ENCODE results near the gene ADRA1B.
"Not testable (repeated sequence)": the region's sequence is repeated elsewhere in the genome, so short reads cannot be mapped to it uniquely, and the experiment has no call there.

The ADRA1B gene

DNA sequence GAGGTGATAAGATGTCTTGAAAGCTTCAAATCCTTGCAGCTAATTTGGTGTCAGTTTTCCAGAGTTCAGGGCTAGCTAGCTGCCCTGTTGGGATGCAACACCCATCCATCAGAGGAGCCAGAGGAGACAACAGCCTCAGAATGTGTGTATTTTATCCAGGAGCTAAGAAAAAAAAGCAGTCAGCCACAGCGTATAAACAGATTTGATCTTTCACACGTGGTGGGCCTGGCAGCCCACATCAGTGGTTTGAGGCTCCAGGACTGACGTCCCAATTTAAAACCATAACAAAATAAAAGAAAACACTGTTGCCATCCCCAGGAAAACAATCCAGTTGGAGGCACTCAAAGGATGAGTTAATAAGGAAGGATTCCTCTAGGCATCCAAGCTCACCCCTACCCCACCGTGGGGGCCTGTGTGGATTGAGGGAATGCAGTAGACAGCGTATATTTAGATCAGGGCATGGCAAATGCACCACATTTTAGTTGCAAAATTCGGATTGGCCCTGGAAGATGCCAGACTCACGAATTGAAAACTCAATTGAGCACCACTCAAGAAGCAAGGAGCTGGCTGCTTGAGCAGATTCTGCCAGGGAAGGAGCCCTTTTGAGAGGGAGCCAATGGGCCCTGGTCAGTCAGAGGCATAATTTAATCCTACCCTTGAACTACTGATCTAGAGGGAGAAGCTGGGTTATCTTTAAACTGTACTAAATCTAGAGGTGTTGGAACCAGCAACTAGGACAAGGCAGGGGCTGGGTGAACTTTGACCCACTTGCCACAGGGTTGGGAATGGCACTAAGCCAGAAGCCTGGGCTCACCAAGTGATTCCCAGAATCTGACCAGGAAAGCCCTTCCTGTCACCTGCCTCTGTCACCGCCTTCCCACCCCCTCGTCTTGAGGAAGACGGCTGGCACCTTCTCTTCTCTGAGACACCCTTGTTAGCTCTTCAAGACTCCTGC, 17.5 kb downstream of the ADRA1B start:
- no peak for DNase-seq

GRCh38 chr5:159935946-159936345, 19.7 kb downstream of the ADRA1B start:
- DNase-seq = no peak

- DNase-seq = no peak
These were observed 20.5 kb downstream of the ADRA1B start for GRCh38 chr5:159936686-159937329.

GRCh38 chr5:159937580-159937979, 21.3 kb downstream of the ADRA1B start:
- no peak for DNase-seq

DNA sequence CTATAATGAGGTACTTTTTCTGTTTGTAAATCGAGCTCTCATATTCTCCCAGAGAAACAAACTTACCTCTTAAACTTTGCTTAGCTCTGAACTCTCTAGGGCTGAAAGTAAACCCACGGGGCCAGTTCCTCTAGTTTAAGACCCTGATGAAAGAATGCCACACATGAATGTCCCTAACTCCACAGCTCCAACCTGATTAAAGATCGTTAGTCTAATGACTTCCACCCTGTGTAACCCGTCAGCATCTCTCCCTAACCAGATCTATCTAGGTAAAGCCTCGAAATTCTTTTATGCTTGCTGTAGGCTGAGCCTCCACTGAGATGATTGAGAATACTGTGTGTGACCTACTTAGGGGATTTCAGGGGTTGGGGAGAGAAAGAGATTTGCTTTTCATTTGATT, 27.0 kb downstream of the ADRA1B start:
- no peak for DNase-seq

- no peak for DNase-seq
These were observed 27.8 kb downstream of the ADRA1B start for GRCh38 chr5:159944056-159944600.

- no peak for DNase-seq
These were observed 29.1 kb downstream of the ADRA1B start for GRCh38 chr5:159945359-159945758.

- no peak for DNase-seq
These were observed 31.6 kb downstream of the ADRA1B start for GRCh38 chr5:159947708-159948358.

- no peak for DNase-seq
These were observed 35.1 kb downstream of the ADRA1B start for GRCh38 chr5:159951387-159951786.

GRCh38 chr5:159951834-159952233, 35.6 kb downstream of the ADRA1B start:
- DNase-seq = no peak

GRCh38 chr5:159953609-159954008, 37.3 kb downstream of the ADRA1B start:
- DNase-seq = no peak

GRCh38 chr5:159955056-159955624, 38.9 kb downstream of the ADRA1B start:
- DNase-seq = no peak

- DNase-seq = no peak
These were observed 39.8 kb downstream of the ADRA1B start for GRCh38 chr5:159956074-159956473.

GRCh38 chr5:159961176-159962160, 45.2 kb downstream of the ADRA1B start:
- DNase-seq = no peak

DNA sequence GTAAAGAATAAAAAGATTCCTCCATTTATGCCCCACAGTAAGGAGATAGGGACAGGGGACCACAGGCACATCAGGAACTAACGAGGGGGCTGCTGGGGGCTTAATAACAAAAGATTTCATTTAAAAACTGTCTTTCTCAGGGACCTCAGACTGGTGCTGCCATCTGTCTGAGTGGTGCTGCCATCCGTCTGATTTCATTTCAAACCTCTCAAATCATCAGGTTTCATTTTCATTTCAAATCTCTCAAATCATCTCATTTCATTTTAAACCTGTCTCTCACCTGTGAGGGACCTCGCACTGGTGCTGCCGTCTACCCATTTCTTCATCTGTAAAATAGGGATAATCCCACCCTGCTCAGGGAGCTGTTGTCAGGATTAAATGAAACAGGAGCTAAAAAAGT, 45.9 kb downstream of the ADRA1B start:
- no peak for DNase-seq

DNA sequence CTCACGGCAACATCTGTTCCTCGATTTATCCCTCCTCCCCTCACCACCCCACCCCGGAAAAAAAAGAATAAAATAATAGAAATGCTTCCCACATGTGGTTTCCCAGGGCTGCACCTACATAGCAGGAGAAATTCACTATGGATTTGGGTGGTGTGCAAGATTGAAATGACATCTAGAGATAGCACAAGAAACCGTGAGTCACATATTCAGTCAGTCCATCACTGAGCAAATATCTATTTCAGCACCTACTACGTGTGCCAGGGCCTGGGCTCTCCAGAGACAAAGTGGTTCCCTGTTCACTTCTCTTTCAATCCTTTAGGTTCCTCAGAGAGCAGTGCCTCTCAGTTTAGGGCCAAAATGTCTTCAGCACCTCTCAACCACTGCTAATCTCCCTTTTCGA, 47.7 kb downstream of the ADRA1B start:
- no peak for DNase-seq

DNA sequence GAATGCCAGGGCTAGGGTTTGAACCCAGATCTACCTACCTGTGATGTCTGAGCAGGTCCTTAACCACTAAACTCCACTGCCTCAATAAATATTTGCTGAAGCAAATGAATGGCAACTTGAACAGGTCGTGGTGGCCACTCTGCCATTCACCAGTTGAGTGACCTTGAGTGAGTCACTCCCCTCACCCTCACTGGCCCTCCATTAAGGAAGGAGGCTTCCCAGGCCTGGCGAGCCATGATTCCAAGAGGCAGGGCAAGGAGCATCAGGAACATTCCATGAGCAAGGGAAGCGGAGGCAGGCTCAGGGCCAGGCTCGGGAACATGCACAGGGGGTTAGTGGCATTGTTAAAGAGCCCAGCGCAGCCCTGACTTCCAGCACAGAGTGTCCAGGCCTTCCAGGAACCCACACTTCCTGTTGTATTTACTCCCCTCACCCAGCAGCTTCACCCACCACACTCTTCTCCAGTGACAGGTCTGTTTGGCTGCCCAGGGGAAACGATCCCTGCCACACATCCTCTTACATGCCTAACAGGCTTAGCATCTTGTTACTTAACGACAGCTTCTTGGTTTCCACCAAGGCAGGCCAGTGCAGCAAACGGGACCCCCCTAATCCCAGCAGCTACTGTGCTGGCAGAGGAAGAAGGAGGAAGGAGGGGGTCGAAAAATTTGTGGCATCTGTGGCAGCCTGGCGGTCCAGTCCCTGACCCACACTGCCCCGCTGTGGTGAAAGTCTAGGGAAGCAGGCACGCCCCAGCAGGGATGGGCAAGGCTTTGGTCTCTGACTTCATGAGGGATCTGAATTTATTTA, 49.0 kb downstream of the ADRA1B start:
- peak; percentile 50 for DNase-seq

- not testable (repeated sequence) for DNase-seq
These were observed 49.5 kb downstream of the ADRA1B start for GRCh38 chr5:159965838-159966128.

- DNase-seq = no peak
These were observed 53.7 kb downstream of the ADRA1B start for GRCh38 chr5:159969966-159970365.

GRCh38 chr5:159971038-159971437, 54.8 kb downstream of the ADRA1B start:
- no peak for DNase-seq

- no peak for DNase-seq
These were observed 55.2 kb downstream of the ADRA1B start for GRCh38 chr5:159971514-159971913.
